ENCODE results near the gene CFAP97D2. TPM values are rescaled to one million over a fixed set of nuclear protein-coding genes. Genes with fewer than 3 reads are reported as not detected.

The CFAP97D2 gene
- polyA plus RNA-seq, 3 donors = 0.21 TPM; not detected in 2

DNA sequence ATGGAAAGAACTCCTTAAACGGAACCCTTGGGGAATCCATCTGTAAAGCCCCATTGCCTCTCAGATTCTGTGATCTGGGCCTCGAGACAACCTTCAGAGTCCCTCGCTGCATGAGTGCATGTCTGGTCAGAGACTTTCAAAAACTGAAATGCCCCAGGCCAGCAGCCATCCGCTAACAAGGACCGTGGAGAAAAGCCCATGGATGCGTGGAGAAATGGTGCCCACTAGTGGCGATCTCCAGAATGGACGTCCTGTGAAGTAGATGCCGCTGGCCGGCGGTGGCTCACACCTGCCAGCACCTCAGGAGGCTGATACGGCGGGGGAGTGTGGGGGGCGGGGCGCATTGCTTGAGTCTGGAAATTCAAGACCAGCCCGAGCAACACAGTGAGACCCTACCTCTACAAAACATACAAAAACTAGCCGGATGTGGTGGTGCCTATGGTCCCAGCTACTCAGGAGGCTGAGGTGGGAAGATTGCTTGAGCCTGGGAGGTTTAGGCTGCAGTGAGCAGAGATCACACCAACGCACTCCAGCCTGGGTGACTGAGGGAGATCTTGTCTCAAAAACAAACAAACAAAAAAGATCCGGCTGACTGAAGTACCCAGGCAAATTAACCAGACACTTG, 47.8 kb downstream of the CFAP97D2 start:
- peaks cover 36 to 40% of the 10 kb centered on the region in 2 donors for H3K4me1 ChIP-seq (ENCODE audit: control insufficient read depth in 1 of 2, insufficient read depth in 2 of 2, low read length in 2 of 2)
- 21% methylated on average over 7 of the region's 19 CpGs for WGBS (ENCODE audit: insufficient coverage)
- peaks cover 42% of the 10 kb centered on the region for H3K4me1 Mint-ChIP-seq

DNA sequence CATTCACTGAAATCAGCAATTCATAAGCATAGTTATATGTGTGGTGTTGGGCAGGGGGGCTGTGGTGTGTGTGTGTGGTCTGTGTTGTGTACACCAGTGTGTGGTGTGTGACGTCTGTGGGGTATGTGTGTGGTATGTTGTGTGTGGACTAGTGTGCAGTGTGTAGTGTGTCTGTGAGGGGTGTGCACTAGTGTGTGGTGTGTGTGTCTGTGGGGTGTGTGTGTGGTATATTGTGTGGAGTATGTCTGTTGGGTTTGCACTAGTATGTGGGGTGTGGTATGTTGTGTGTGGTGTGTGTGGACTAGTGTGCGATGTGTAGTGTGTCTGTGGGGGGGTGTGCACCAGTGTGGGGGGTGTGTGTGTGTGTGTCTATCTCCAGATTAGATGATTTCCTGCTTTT, 48.5 kb downstream of the CFAP97D2 start:
- H3K4me3 Mint-ChIP-seq = peak overlapping the region in 1 of 2 donors; percentile 62

More for the DNA sequence above, 47.8 kb downstream of the CFAP97D2 start:
- no peak overlapping the region for H3K27ac ChIP-seq (ENCODE audit: low read depth in 1 of 2, low read length in 2 of 2)
- no peak overlapping the region for H2AFZ ChIP-seq (ENCODE audit: insufficient read depth, low read depth, low read length, poor library complexity, severe bottlenecking)
- H3K4me3 Mint-ChIP-seq = no peak overlapping the region
- no peaks in the 10 kb centered on the region for H4K20me1 ChIP-seq (ENCODE audit: insufficient read depth, low read length)
- H3K9ac ChIP-seq (ENCODE audit: insufficient read depth, low read length, poor library complexity, severe bottlenecking) = no peak overlapping the region
- intact Hi-C loops (cut with micrococcal nuclease) = loop anchor here (1.0 to 5.0 kb wide), 3 partner anchors 110 to 276 kb away; no protein-coding TSS in a partner anchor
- TF ChIP-seq, protein P1, sequence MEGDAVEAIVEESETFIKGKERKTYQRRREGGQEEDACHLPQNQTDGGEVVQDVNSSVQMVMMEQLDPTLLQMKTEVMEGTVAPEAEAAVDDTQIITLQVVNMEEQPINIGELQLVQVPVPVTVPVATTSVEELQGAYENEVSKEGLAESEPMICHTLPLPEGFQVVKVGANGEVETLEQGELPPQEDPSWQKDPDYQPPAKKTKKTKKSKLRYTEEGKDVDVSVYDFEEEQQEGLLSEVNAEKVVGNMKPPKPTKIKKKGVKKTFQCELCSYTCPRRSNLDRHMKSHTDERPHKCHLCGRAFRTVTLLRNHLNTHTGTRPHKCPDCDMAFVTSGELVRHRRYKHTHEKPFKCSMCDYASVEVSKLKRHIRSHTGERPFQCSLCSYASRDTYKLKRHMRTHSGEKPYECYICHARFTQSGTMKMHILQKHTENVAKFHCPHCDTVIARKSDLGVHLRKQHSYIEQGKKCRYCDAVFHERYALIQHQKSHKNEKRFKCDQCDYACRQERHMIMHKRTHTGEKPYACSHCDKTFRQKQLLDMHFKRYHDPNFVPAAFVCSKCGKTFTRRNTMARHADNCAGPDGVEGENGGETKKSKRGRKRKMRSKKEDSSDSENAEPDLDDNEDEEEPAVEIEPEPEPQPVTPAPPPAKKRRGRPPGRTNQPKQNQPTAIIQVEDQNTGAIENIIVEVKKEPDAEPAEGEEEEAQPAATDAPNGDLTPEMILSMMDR (IDR thresholded peaks at IDR 0.05) = peak; percentile 83
- H3K27me3 ChIP-seq (ENCODE audit: control insufficient read depth in 2 of 2, insufficient read depth in 2 of 2, low read length in 2 of 2) = no peaks in the 10 kb centered on the region
- no peak overlapping the region for H3K4me2 ChIP-seq (replicated peaks; ENCODE audit: extremely low read depth, low read length, poor library complexity, severe bottlenecking)
- no peaks in the 10 kb centered on the region for H3K9me3 Mint-ChIP-seq
- peak; percentile 68 to 80 (median 79) for DNase-seq
- H3K27ac Mint-ChIP-seq = peak overlapping the region in 1 of 7 donors; percentile 43
- H3K9me3 ChIP-seq (replicated peaks in 1 of 2; ENCODE audit: control insufficient read depth in 1 of 2, insufficient read depth in 1 of 2, low read length in 2 of 2) = no peaks in the 10 kb centered on the region
- H3K27me3 Mint-ChIP-seq (ENCODE audit: low read depth in 3 of 3) = peaks cover 9 to 12% (median 11%) of the 10 kb centered on the region in 3 donors
- H3K79me2 ChIP-seq (ENCODE audit: insufficient read depth, low read length) = no peaks in the 10 kb centered on the region
- no peak overlapping the region for H3K4me3 ChIP-seq (replicated peaks in 1 of 3; ENCODE audit: low read depth in 2 of 3, low read length in 3 of 3)
- no peaks in the 10 kb centered on the region for H3K36me3 ChIP-seq (replicated peaks in 1 of 2; ENCODE audit: control insufficient read depth in 1 of 2, insufficient read depth in 2 of 2, low read length in 2 of 2)
- H3K36me3 Mint-ChIP-seq = no peaks in the 10 kb centered on the region

More for the DNA sequence above, 48.5 kb downstream of the CFAP97D2 start:
- Histone ChIP-seq H3K27ac (ENCODE audit: low read depth in 1 of 2, low read length in 2 of 2) (no peak overlapping the region), H2AFZ (ENCODE audit: insufficient read depth, low read depth, low read length, poor library complexity, severe bottlenecking) (no peak overlapping the region), H3K4me1 (ENCODE audit: control insufficient read depth in 1 of 2, insufficient read depth in 2 of 2, low read length in 2 of 2) (peaks cover 30 to 33% of the 10 kb centered on the region in 2 donors), H3K4me3 (replicated peaks in 1 of 3; ENCODE audit: low read depth in 2 of 3, low read length in 3 of 3) (no peak overlapping the region), H4K20me1 (ENCODE audit: insufficient read depth, low read length) (no peaks in the 10 kb centered on the region), H3K79me2 (ENCODE audit: insufficient read depth, low read length) (no peaks in the 10 kb centered on the region), H3K9me3 (replicated peaks in 1 of 2; ENCODE audit: control insufficient read depth in 1 of 2, insufficient read depth in 1 of 2, low read length in 2 of 2) (no peaks in the 10 kb centered on the region), H3K9ac (ENCODE audit: insufficient read depth, low read length, poor library complexity, severe bottlenecking) (no peak overlapping the region), H3K36me3 (replicated peaks in 1 of 2; ENCODE audit: control insufficient read depth in 1 of 2, insufficient read depth in 2 of 2, low read length in 2 of 2) (no peaks in the 10 kb centered on the region), H3K4me2 (replicated peaks; ENCODE audit: extremely low read depth, low read length, poor library complexity, severe bottlenecking) (no peak overlapping the region), H3K27me3 (ENCODE audit: control insufficient read depth in 2 of 2, insufficient read depth in 2 of 2, low read length in 2 of 2) (no peaks in the 10 kb centered on the region)
- Mint-ChIP-seq H3K27me3 (ENCODE audit: low read depth in 3 of 3) (peaks cover 10 to 12% (median 12%) of the 10 kb centered on the region in 3 donors), H3K27ac (no peak overlapping the region), H3K9me3 (no peaks in the 10 kb centered on the region), H3K4me1 (peaks cover 34% of the 10 kb centered on the region), H3K36me3 (no peaks in the 10 kb centered on the region)
- TF ChIP-seq, protein P1 (IDR thresholded peaks at IDR 0.05) = no peak
- intact Hi-C loops (cut with micrococcal nuclease) = loop anchor here in 1 of 2 donors (5.0 kb wide), 2 partner anchors 110 to 275 kb away; no protein-coding TSS in a partner anchor
- no peak for DNase-seq
- WGBS (ENCODE audit: insufficient coverage) = 100% methylated on average over 1 of the region's 2 CpGs

Measured in CD14-positive monocyte (primary cell).